H1 (cell line): ENCODE data around the gene DENND4B. TPM values are rescaled to one million over a fixed set of nuclear protein-coding genes. Genes with fewer than 3 reads are reported as not detected.

Experiments used
- JUN ChIP-seq: IDR thresholded peaks from 2 replicates; pipeline ENCODE4 v1.6.1; 2011; ENCODE audit warnings: low read depth, mild to moderate bottlenecking, improper control_type of control experiment, low read length
- JUND ChIP-seq: IDR thresholded peaks from 2 replicates; pipeline ENCODE4 v1.6.1; 2011; ENCODE audit warnings: mild to moderate bottlenecking, improper control_type of control experiment, low read length
- RAD21 ChIP-seq, 2 experiments: IDR thresholded peaks in 1 of 2; conservative IDR thresholded peaks in 1 of 2; 2 replicates each; pipeline ENCODE4 v1.6.1; 2011; ENCODE audit warnings: low read depth in 2 of 2, low read length in 2 of 2, improper control_type of control experiment in 1 of 2, inconsistent platforms in 1 of 2, mild to moderate bottlenecking in 1 of 2, moderate library complexity in 1 of 2
- RNF2 ChIP-seq: fragments of 200-900, 300-1000 bp; sonication (generic); IDR thresholded peaks from 2 replicates; pipeline ENCODE4 v1.7.1; 2016; ENCODE audit warnings: borderline replicate concordance, low read depth, mild to moderate bottlenecking, antibody characterized with exemption, low read length; ENCODE audit not compliant: poor library complexity, severe bottlenecking; ENCODE audit errors: missing control alignments
- SP2 ChIP-seq: IDR thresholded peaks from 2 replicates; pipeline ENCODE4 v1.6.1; 2012; ENCODE audit warnings: mild to moderate bottlenecking, low read length, inconsistent platforms
- TBP ChIP-seq: IDR thresholded peaks from 2 replicates; pipeline ENCODE4 v1.6.1; 2011; ENCODE audit warnings: low read depth, low read length, improper control_type of control experiment
- ZNF274 ChIP-seq: IDR thresholded peaks from 2 replicates; pipeline ENCODE4 v1.7.0; 2012; ENCODE audit warnings: low read length, borderline replicate concordance; ENCODE audit errors: extremely low read depth
- polyA plus RNA-seq, 7 experiments: library from polyadenylated mRNA; depleted of rRNA in 3 of 7; stranded (reverse) in 5 of 7; unstranded in 2 of 7; fragments of >200 nt in 5 of 7; fragments of 200-250 nt in 2 of 7; gene quantifications; 1 replicate in 5 of 7; 2 replicates in 1 of 7; 4 replicates in 1 of 7; pipeline versions ENCODE4 v1.2.1 to v1.2.3, GENCODE V29; 2011 to 2013; ENCODE audit warnings: missing spikeins in 2 of 7, mixed read lengths in 2 of 7
- total RNA-seq: library from RNA; stranded (reverse); fragmentation: NEBNext Ultra II Directional; extraction: Animal tissue kit (Norgen Biotek cat#: 25700); gene quantifications from 2 replicates; pipeline ENCODE4 v1.2.1, GENCODE V29; 2021

The DENND4B gene
- total and polyA plus RNA-seq, 2 of the 8 experiments (the other 6 are each of a cell fraction or from before 2014, with no cell fraction given), result 45.6 to 61.1 TPM

GRCh38 chr1:153985341-153985912, 38.9 kb upstream of the DENND4B start (continued):
- TF ChIP-seq RAD21 (IDR thresholded peaks at IDR 0.05 in 1 of 2, conservative IDR thresholded peaks at IDR 0.05 in 1 of 2; ENCODE audit: low read depth in 2 of 2, low read length in 2 of 2) (no peak), TBP (peak; percentile 34; the same call in 1 of the 2 replicates), RNF2 (no peak), JUN (peak; percentile 89), SP2 (no peak), ZNF274 (no peak), JUND (peak; percentile 97)
- TF ChIP-seq, all 59 proteins: peak for 10
